GM23338 (cell line): ENCODE measurements around the gene HACD1. TPM values are rescaled to one million over a fixed set of nuclear protein-coding genes. Genes with fewer than 3 reads are reported as not detected.

Experiments used
- ATAC-seq: fragments of 200-7000 bp; cut with Tn5 transposase; 3 replicates; pipeline ENCODE4 v1.9.1; 2020
- DNase-seq: peaks from one replicate; pipeline ENCODE4 v3.0.0-alpha.2; 2015; ENCODE audit warnings: low spot score
- H2AFZ ChIP-seq: fragments of 200-600 bp; sonication (generic); 2 replicates; pipeline ENCODE4 v1.8.0; 2016; ENCODE audit warnings: antibody characterized with exemption, mild to moderate bottlenecking, moderate library complexity
- H3F3A ChIP-seq: fragments of 200-600 bp; sonication (generic); replicated peaks from 2 replicates; pipeline ENCODE4 v1.8.0; 2017; ENCODE audit warnings: antibody characterized with exemption, mixed run types, low read depth
- H3K27ac ChIP-seq: fragments of 200-600 bp; sonication (generic); 2 replicates; pipeline ENCODE4 v1.6.1; 2016; ENCODE audit warnings: low read depth
- H3K27me3 ChIP-seq: fragments of 200-600 bp; sonication (generic); 2 replicates; pipeline ENCODE4 v1.8.0; 2016; ENCODE audit warnings: mild to moderate bottlenecking, mixed run types, moderate library complexity; ENCODE audit not compliant: insufficient read depth
- H3K36me3 ChIP-seq: fragments of 200-600 bp; sonication (generic); 2 replicates; pipeline ENCODE4 v1.8.0; 2016; ENCODE audit warnings: mild to moderate bottlenecking; ENCODE audit not compliant: insufficient read depth
- H3K4me1 ChIP-seq: fragments of 200-600 bp; sonication (generic); 2 replicates; pipeline ENCODE4 v1.8.0; 2016; ENCODE audit warnings: mild to moderate bottlenecking, moderate library complexity; ENCODE audit not compliant: insufficient read depth
- H3K4me2 ChIP-seq: fragments of 200-600 bp; sonication (generic); 2 replicates; pipeline ENCODE4 v1.7.1; 2017; ENCODE audit warnings: mixed run types
- H3K4me3 ChIP-seq: fragments of 200-600 bp; sonication (generic); 2 replicates; pipeline ENCODE4 v1.6.1; 2016; ENCODE audit warnings: mixed run types
- H3K79me2 ChIP-seq: fragments of 200-600 bp; sonication (generic); replicated peaks from 2 replicates; pipeline ENCODE4 v1.8.0; 2017; ENCODE audit warnings: mild to moderate bottlenecking; ENCODE audit not compliant: insufficient read depth
- H3K9me2 ChIP-seq: fragments of 200-600 bp; sonication (generic); 2 replicates; pipeline ENCODE4 v1.8.0; 2017; ENCODE audit not compliant: insufficient read depth
- H4K20me1 ChIP-seq: fragments of 200-600 bp; sonication (generic); replicated peaks from 2 replicates; pipeline ENCODE4 v1.8.0; 2017; ENCODE audit warnings: mild to moderate bottlenecking; ENCODE audit not compliant: insufficient read depth
- H3K27ac Mint-ChIP-seq: 2 replicates; pipeline ENCODE4 v1.8.0; 2020; ENCODE audit warnings: inconsistent platforms, mild to moderate bottlenecking, moderate library complexity, mixed read lengths
- H3K27me3 Mint-ChIP-seq: 3 replicates; pipeline ENCODE4 v1.8.0; 2022; ENCODE audit warnings: low read depth, mild to moderate bottlenecking, moderate library complexity, mixed read lengths, inconsistent platforms; ENCODE audit not compliant: insufficient read depth, poor library complexity
- H3K36me3 Mint-ChIP-seq: 3 replicates; pipeline ENCODE4 v1.8.0; 2021; ENCODE audit warnings: low read depth, mild to moderate bottlenecking, inconsistent platforms, moderate library complexity, mixed read lengths
- H3K4me1 Mint-ChIP-seq: 3 replicates; pipeline ENCODE4 v1.8.0; 2020; ENCODE audit warnings: mild to moderate bottlenecking, inconsistent platforms, mixed read lengths
- H3K4me3 Mint-ChIP-seq: 3 replicates; pipeline ENCODE4 v1.8.0; 2021; ENCODE audit warnings: moderate library complexity, mild to moderate bottlenecking, inconsistent platforms, mixed read lengths
- H3K9me3 Mint-ChIP-seq: 3 replicates; pipeline ENCODE4 v1.8.0; 2020; ENCODE audit warnings: moderate library complexity, mild to moderate bottlenecking, inconsistent platforms, mixed read lengths
- EZH2phosphoT487 ChIP-seq: fragments of 200-600 bp; sonication (generic); IDR thresholded peaks from one replicate; pipeline ENCODE4 v1.8.1; 2018; ENCODE audit warnings: antibody characterized with exemption; ENCODE audit not compliant: unreplicated experiment
- JUNB ChIP-seq: IDR thresholded peaks from one replicate; pipeline ENCODE4 v1.6.1; 2016; ENCODE audit warnings: antibody characterized with exemption; ENCODE audit not compliant: unreplicated experiment
- NANOG ChIP-seq: IDR thresholded peaks from 2 replicates; pipeline ENCODE4 v1.6.1; 2016; ENCODE audit warnings: antibody characterized with exemption, borderline replicate concordance
- polyA plus RNA-seq: library from polyadenylated mRNA; unstranded; fragments of >200 nt; fragmentation: Nextera tagmentation; extraction: Ambion mirVana; gene quantifications from 2 replicates; pipeline ENCODE4 v1.2.1, GENCODE V29; 2016
- total RNA-seq: library from RNA; depleted of rRNA; stranded (reverse); fragments of >200 nt; shearing (Covaris generic); gene quantifications from 2 replicates; pipeline ENCODE4 v1.2.3, GENCODE V29; 2014
- TF ChIP-seq, protein P1 (sequence below): IDR thresholded peaks from 2 replicates; pipeline ENCODE4 v1.6.1; 2016; ENCODE audit warnings: antibody characterized with exemption
- TF ChIP-seq, protein P2 (sequence below): IDR thresholded peaks from one replicate; pipeline ENCODE4 v1.6.1; 2018; ENCODE audit warnings: antibody characterized with exemption; ENCODE audit not compliant: unreplicated experiment
- TF ChIP-seq, protein P3 (sequence below), 2 experiments: fragments of 200-600 bp in 1 of 2; sonication (generic) in 1 of 2; conservative IDR thresholded peaks; 2 replicates each; pipeline versions ENCODE4 v1.5.1 to v1.6.1; 2016 to 2017; ENCODE audit warnings: antibody characterized with exemption in 2 of 2, low read depth in 2 of 2, mild to moderate bottlenecking in 2 of 2, moderate library complexity in 1 of 2
- TF ChIP-seq, protein P4 (sequence below): fragments of 250-450 bp; sonication (Bioruptor Pico); IDR thresholded peaks from 2 replicates; pipeline ENCODE4 v1.5.0; 2020; ENCODE audit warnings: mild to moderate bottlenecking, moderate library complexity

Gene HACD1
- total and polyA plus RNA-seq, 2 experiments from 2014 or later: 32.2 to 66.2 TPM

- no peak overlapping the region for H3K4me2 ChIP-seq
- H3K4me3 ChIP-seq: no peak overlapping the region
- H2AFZ ChIP-seq: no peak overlapping the region
- DNase-seq (no peak), ATAC-seq (no peak)
- H3K27me3 Mint-ChIP-seq: no peaks in the 10 kb centered on the region
- peaks cover 98% of the 10 kb centered on the region for H3K79me2 ChIP-seq
- H4K20me1 ChIP-seq: no peaks in the 10 kb centered on the region
- H3K4me1 Mint-ChIP-seq: peaks cover 21% of the 10 kb centered on the region; the same call in 2 of the 3 replicates
- H3K27ac ChIP-seq: no peak overlapping the region
- no peaks in the 10 kb centered on the region; the same call in 1 of the 2 replicates for H3K36me3 ChIP-seq
- H3K4me3 Mint-ChIP-seq: no peak overlapping the region
- H3F3A ChIP-seq: no peaks in the 10 kb centered on the region
- peaks cover 11% of the 10 kb centered on the region; the same call in 2 of the 3 replicates for H3K9me3 Mint-ChIP-seq
- H3K27ac Mint-ChIP-seq: no peak overlapping the region
- no peaks in the 10 kb centered on the region for H3K9me2 ChIP-seq
- TF ChIP-seq, protein P1, sequence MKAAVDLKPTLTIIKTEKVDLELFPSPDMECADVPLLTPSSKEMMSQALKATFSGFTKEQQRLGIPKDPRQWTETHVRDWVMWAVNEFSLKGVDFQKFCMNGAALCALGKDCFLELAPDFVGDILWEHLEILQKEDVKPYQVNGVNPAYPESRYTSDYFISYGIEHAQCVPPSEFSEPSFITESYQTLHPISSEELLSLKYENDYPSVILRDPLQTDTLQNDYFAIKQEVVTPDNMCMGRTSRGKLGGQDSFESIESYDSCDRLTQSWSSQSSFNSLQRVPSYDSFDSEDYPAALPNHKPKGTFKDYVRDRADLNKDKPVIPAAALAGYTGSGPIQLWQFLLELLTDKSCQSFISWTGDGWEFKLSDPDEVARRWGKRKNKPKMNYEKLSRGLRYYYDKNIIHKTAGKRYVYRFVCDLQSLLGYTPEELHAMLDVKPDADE: no peak
- TF ChIP-seq EZH2phosphoT487: no peak
- TF ChIP-seq, protein P2, sequence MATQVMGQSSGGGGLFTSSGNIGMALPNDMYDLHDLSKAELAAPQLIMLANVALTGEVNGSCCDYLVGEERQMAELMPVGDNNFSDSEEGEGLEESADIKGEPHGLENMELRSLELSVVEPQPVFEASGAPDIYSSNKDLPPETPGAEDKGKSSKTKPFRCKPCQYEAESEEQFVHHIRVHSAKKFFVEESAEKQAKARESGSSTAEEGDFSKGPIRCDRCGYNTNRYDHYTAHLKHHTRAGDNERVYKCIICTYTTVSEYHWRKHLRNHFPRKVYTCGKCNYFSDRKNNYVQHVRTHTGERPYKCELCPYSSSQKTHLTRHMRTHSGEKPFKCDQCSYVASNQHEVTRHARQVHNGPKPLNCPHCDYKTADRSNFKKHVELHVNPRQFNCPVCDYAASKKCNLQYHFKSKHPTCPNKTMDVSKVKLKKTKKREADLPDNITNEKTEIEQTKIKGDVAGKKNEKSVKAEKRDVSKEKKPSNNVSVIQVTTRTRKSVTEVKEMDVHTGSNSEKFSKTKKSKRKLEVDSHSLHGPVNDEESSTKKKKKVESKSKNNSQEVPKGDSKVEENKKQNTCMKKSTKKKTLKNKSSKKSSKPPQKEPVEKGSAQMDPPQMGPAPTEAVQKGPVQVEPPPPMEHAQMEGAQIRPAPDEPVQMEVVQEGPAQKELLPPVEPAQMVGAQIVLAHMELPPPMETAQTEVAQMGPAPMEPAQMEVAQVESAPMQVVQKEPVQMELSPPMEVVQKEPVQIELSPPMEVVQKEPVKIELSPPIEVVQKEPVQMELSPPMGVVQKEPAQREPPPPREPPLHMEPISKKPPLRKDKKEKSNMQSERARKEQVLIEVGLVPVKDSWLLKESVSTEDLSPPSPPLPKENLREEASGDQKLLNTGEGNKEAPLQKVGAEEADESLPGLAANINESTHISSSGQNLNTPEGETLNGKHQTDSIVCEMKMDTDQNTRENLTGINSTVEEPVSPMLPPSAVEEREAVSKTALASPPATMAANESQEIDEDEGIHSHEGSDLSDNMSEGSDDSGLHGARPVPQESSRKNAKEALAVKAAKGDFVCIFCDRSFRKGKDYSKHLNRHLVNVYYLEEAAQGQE: no peak
- TF ChIP-seq JUNB: no peak
- TF ChIP-seq, protein P3, sequence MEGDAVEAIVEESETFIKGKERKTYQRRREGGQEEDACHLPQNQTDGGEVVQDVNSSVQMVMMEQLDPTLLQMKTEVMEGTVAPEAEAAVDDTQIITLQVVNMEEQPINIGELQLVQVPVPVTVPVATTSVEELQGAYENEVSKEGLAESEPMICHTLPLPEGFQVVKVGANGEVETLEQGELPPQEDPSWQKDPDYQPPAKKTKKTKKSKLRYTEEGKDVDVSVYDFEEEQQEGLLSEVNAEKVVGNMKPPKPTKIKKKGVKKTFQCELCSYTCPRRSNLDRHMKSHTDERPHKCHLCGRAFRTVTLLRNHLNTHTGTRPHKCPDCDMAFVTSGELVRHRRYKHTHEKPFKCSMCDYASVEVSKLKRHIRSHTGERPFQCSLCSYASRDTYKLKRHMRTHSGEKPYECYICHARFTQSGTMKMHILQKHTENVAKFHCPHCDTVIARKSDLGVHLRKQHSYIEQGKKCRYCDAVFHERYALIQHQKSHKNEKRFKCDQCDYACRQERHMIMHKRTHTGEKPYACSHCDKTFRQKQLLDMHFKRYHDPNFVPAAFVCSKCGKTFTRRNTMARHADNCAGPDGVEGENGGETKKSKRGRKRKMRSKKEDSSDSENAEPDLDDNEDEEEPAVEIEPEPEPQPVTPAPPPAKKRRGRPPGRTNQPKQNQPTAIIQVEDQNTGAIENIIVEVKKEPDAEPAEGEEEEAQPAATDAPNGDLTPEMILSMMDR (conservative IDR thresholded peaks at IDR 0.05; ENCODE audit: low read depth in 2 of 2): no peak
- no peak for TF ChIP-seq NANOG
- TF ChIP-seq, protein P4, sequence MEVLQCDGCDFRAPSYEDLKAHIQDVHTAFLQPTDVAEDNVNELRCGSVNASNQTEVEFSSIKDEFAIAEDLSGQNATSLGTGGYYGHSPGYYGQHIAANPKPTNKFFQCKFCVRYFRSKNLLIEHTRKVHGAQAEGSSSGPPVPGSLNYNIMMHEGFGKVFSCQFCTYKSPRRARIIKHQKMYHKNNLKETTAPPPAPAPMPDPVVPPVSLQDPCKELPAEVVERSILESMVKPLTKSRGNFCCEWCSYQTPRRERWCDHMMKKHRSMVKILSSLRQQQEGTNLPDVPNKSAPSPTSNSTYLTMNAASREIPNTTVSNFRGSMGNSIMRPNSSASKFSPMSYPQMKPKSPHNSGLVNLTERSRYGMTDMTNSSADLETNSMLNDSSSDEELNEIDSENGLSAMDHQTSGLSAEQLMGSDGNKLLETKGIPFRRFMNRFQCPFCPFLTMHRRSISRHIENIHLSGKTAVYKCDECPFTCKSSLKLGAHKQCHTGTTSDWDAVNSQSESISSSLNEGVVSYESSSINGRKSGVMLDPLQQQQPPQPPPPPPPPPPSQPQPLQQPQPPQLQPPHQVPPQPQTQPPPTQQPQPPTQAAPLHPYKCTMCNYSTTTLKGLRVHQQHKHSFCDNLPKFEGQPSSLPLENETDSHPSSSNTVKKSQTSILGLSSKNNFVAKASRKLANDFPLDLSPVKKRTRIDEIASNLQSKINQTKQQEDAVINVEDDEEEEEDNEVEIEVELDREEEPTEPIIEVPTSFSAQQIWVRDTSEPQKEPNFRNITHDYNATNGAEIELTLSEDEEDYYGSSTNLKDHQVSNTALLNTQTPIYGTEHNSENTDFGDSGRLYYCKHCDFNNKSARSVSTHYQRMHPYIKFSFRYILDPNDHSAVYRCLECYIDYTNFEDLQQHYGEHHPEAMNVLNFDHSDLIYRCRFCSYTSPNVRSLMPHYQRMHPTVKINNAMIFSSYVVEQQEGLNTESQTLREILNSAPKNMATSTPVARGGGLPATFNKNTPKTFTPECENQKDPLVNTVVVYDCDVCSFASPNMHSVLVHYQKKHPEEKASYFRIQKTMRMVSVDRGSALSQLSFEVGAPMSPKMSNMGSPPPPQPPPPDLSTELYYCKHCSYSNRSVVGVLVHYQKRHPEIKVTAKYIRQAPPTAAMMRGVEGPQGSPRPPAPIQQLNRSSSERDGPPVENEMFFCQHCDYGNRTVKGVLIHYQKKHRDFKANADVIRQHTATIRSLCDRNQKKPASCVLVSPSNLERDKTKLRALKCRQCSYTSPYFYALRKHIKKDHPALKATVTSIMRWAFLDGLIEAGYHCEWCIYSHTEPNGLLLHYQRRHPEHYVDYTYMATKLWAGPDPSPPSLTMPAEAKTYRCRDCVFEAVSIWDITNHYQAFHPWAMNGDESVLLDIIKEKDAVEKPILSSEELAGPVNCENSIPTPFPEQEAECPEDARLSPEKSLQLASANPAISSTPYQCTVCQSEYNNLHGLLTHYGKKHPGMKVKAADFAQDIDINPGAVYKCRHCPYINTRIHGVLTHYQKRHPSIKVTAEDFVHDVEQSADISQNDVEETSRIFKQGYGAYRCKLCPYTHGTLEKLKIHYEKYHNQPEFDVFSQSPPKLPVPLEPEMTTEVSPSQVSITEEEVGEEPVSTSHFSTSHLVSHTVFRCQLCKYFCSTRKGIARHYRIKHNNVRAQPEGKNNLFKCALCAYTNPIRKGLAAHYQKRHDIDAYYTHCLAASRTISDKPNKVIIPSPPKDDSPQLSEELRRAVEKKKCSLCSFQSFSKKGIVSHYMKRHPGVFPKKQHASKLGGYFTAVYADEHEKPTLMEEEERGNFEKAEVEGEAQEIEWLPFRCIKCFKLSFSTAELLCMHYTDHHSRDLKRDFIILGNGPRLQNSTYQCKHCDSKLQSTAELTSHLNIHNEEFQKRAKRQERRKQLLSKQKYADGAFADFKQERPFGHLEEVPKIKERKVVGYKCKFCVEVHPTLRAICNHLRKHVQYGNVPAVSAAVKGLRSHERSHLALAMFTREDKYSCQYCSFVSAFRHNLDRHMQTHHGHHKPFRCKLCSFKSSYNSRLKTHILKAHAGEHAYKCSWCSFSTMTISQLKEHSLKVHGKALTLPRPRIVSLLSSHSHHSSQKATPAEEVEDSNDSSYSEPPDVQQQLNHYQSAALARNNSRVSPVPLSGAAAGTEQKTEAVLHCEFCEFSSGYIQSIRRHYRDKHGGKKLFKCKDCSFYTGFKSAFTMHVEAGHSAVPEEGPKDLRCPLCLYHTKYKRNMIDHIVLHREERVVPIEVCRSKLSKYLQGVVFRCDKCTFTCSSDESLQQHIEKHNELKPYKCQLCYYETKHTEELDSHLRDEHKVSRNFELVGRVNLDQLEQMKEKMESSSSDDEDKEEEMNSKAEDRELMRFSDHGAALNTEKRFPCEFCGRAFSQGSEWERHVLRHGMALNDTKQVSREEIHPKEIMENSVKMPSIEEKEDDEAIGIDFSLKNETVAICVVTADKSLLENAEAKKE (CRISPR knock-in tag): no peak
- no peaks in the 10 kb centered on the region for H3K27me3 ChIP-seq
- peaks cover 22% of the 10 kb centered on the region for H3K36me3 Mint-ChIP-seq
- peaks cover 24% of the 10 kb centered on the region for H3K4me1 ChIP-seq
These were observed 44.3 kb upstream of the HACD1 start for GRCh38 chr10:17661510-17661909.
